ENCODE results near the gene OTUB1.

DNA sequence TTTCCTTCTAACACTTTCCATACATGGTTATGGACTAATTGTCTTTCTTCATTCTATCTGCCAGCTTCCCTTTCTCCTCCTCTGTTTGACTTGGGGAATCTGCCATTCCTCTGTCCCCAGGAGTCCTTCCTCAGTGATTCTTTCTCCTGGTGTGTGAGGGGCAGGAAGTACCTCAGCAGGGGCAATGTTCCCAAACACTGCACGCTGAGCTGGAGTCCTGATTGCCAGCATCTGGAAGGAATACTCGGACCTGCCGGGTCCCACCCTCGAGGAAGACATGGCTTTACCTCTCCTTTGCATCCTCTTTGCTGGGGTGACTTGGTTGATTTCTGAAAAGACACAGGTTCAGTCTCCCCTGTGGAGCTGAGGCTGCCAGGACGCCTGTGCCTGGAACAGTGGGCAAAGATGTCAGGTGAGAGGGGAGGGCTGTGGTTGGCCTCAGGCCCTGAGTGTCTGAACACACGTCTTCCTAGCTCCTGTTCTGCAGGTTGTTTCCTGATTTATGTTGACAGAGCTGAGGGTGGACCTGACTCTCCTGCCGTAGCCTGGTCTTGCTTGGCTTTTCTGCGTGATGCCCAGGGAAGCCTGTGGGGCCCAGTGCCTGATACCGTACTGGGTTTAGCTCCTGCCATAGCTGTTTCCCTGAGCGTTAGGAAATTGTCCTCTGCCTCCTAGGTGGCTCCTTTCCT lies 7.5 kb upstream of the OTUB1 start:
- TF ChIP-seq, protein P1, sequence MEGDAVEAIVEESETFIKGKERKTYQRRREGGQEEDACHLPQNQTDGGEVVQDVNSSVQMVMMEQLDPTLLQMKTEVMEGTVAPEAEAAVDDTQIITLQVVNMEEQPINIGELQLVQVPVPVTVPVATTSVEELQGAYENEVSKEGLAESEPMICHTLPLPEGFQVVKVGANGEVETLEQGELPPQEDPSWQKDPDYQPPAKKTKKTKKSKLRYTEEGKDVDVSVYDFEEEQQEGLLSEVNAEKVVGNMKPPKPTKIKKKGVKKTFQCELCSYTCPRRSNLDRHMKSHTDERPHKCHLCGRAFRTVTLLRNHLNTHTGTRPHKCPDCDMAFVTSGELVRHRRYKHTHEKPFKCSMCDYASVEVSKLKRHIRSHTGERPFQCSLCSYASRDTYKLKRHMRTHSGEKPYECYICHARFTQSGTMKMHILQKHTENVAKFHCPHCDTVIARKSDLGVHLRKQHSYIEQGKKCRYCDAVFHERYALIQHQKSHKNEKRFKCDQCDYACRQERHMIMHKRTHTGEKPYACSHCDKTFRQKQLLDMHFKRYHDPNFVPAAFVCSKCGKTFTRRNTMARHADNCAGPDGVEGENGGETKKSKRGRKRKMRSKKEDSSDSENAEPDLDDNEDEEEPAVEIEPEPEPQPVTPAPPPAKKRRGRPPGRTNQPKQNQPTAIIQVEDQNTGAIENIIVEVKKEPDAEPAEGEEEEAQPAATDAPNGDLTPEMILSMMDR (IDR thresholded peaks at IDR 0.05; ENCODE audit: low read length), result no peak
- no peak for TF ChIP-seq EZH2 (optimal IDR thresholded peaks at IDR 0.05; ENCODE audit: low read depth, low read length)
